ENCODE data around the gene TSPO2. TPM values are rescaled to one million over a fixed set of nuclear protein-coding genes. Genes with fewer than 3 reads are reported as not detected.

Gene TSPO2
- total RNA-seq, 6 experiments from 2014 or later = not detected

- peaks cover 30% of the 10 kb centered on the region for H3K4me1 Mint-ChIP-seq (ENCODE audit: low read depth)
- H3K9me3 Mint-ChIP-seq = no peaks in the 10 kb centered on the region
- peaks cover 43% of the 10 kb centered on the region for H3K36me3 Mint-ChIP-seq (ENCODE audit: low read depth)
- H3K27ac Mint-ChIP-seq = no peak overlapping the region
- peak; percentile 34 for DNase-seq
- no peak for TF ChIP-seq CTCF (IDR thresholded peaks at IDR 0.05)
- H3K4me3 Mint-ChIP-seq = no peak overlapping the region
- no peaks in the 10 kb centered on the region for H3K27me3 Mint-ChIP-seq (ENCODE audit: insufficient read depth)
Observed at GRCh38 chr6:41093729-41094128, 51.5 kb downstream of the TSPO2 start.

Other genes with a start within 250 kb of the TSPO2 start
- not detected for gene UNC5CL, start 3.2 kb upstream of the TSPO2 start, total RNA-seq (2021; fragmentation: NEBNext Ultra II Directional; extraction: Animal tissue kit (Norgen Biotek cat#: 25700))
- not detected for gene APOBEC2, start 10.7 kb downstream of the TSPO2 start, total RNA-seq (2021; fragmentation: NEBNext Ultra II Directional; extraction: Animal tissue kit (Norgen Biotek cat#: 25700))
- 10 to 100 TPM; 10.9 to 14.2 (median 11.8) TPM for gene OARD1, start 29.9 kb downstream of the TSPO2 start, total RNA-seq (2021; fragmentation: NEBNext Ultra II Directional; extraction: Animal tissue kit (Norgen Biotek cat#: 25700))
- 10 to 100 TPM; 14.9 to 20.0 (median 16.7) TPM for gene NFYA, start 30.5 kb downstream of the TSPO2 start, total RNA-seq (2021; fragmentation: NEBNext Ultra II Directional; extraction: Animal tissue kit (Norgen Biotek cat#: 25700))
- gene TREML1, start 111.9 kb downstream of the TSPO2 start, total RNA-seq (2021; fragmentation: NEBNext Ultra II Directional; extraction: Animal tissue kit (Norgen Biotek cat#: 25700)) = not detected
- not detected for gene TREM2, start 120.6 kb downstream of the TSPO2 start, total RNA-seq (2021; fragmentation: NEBNext Ultra II Directional; extraction: Animal tissue kit (Norgen Biotek cat#: 25700))
- not detected for gene TREML2, start 158.7 kb downstream of the TSPO2 start, total RNA-seq (2021; fragmentation: NEBNext Ultra II Directional; extraction: Animal tissue kit (Norgen Biotek cat#: 25700))
- not detected for gene TREML4, start 185.9 kb downstream of the TSPO2 start, total RNA-seq (2021; fragmentation: NEBNext Ultra II Directional; extraction: Animal tissue kit (Norgen Biotek cat#: 25700))
- under 1 TPM in 1 of 6 experiments, not detected in 5; 0.09 TPM for gene TREM1, start 244.2 kb downstream of the TSPO2 start, total RNA-seq (2021; fragmentation: NEBNext Ultra II Directional; extraction: Animal tissue kit (Norgen Biotek cat#: 25700))

Measured in HFFc6 (cell line).